HG03558 (cell line): Measurements from ENCODE around the gene NMS.
"Not testable (repeated sequence)": the region's sequence is repeated elsewhere in the genome, so short reads cannot be mapped to it uniquely, and the experiment has no call there.

Experiments used
- ATAC-seq: cut with Tn5 transposase; IDR thresholded peaks from one replicate; pipeline ENCODE4 v1.9.1; 2021; ENCODE audit warnings: moderate number of reproducible peaks; ENCODE audit not compliant: unreplicated experiment; ENCODE audit errors: extremely low read depth

NMS gene

GRCh38 chr2:100470182-100470581 is at the start of gene NMS:
NMS (plus strand) TSS chr2:100470482; CDS start chr2:100470489, 7 bp downstream.
- no peak for ATAC-seq

- no peak for ATAC-seq
These were observed 47.8 kb upstream of the NMS start for GRCh38 chr2:100422320-100423055.

GRCh38 chr2:100423631-100424030 is 46.7 kb upstream of the NMS start:
- ATAC-seq, result no peak

- ATAC-seq, result no peak
These were observed 45.9 kb upstream of the NMS start for GRCh38 chr2:100424277-100424875.

GRCh38 chr2:100425107-100425506 is 45.2 kb upstream of the NMS start:
- no peak for ATAC-seq

GRCh38 chr2:100425573-100426383 is 44.5 kb upstream of the NMS start:
- no peak for ATAC-seq

GRCh38 chr2:100426384-100426720 is 43.9 kb upstream of the NMS start:
- ATAC-seq, result no peak

GRCh38 chr2:100427111-100427510 is 43.2 kb upstream of the NMS start:
- no peak for ATAC-seq

GRCh38 chr2:100427627-100428258 is 42.5 kb upstream of the NMS start:
- ATAC-seq, result no peak

GRCh38 chr2:100429726-100430125 is 40.6 kb upstream of the NMS start:
- no peak for ATAC-seq

- no peak for ATAC-seq
These were observed 32.5 kb upstream of the NMS start for GRCh38 chr2:100437751-100438150.

GRCh38 chr2:100446696-100447095 is 23.6 kb upstream of the NMS start:
- no peak for ATAC-seq

GRCh38 chr2:100451092-100451491 is 19.2 kb upstream of the NMS start:
- no peak for ATAC-seq

GRCh38 chr2:100451734-100452133 is 18.5 kb upstream of the NMS start:
- no peak for ATAC-seq

GRCh38 chr2:100453853-100454252 is 16.4 kb upstream of the NMS start:
- no peak for ATAC-seq

GRCh38 chr2:100456357-100456756 is 13.9 kb upstream of the NMS start:
- not testable (repeated sequence) for ATAC-seq

- no peak for ATAC-seq
These were observed 9.3 kb upstream of the NMS start for GRCh38 chr2:100460904-100461530.

GRCh38 chr2:100470898-100471514 is 724 bp downstream of the NMS start:
- ATAC-seq, result no peak

- ATAC-seq, result no peak
These were observed 6.3 kb downstream of the NMS start for GRCh38 chr2:100476606-100477005.

GRCh38 chr2:100482741-100483140 is 12.5 kb downstream of the NMS start:
- no peak for ATAC-seq
